Stimulated activated CD4-positive, alpha-beta T cell treated with anti-CD3 and anti-CD28 coated beads, Interleukin-1b, Interleukin-23, amount 100 ng/mL, for 4 hours (primary cell): ENCODE measurements around the gene CSTPP1.
"Not testable (repeated sequence)": the region's sequence is repeated elsewhere in the genome, so short reads cannot be mapped to it uniquely, and the experiment has no call there.

Experiments used
- DNase-seq, 2 donors: peaks; one replicate each; pipeline ENCODE4 v3.0.0-alpha.2; 2020; ENCODE audit warnings: low read depth in 2 of 2

The CSTPP1 gene

GRCh38 chr11:47208008-47208552 is 271.5 kb downstream of the CSTPP1 start:
- DNase-seq, result not testable (repeated sequence)

DNA sequence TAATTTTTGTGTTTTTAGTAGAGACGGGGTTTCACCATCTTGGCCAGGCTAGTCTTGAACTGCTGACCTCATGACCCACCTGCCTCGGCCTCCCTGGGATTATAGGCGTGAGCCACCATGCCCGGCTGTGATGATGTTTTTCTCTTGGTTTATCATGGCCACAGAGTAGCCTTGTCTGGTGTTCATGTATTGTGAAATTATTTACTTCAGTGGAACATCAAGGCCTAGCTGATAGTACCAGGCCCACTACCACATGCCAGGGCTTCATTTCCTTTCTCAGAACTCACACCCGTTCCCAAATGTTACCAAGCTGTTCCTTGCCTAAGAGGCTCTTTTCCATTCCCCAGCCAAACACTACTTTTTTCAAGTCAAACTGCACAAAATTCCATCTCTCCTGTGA is 272.1 kb downstream of the CSTPP1 start:
- DNase-seq, result no peak
